Dermis blood vessel endothelial cell (primary cell): Measurements from ENCODE around the gene FUT3. TPM values are rescaled to one million over a fixed set of nuclear protein-coding genes. Genes with fewer than 3 reads are reported as not detected.
"Not testable (repeated sequence)": the region's sequence is repeated elsewhere in the genome, so short reads cannot be mapped to it uniquely, and the experiment has no call there.

Source experiments
- DNase-seq: peaks from one replicate; pipeline ENCODE4 v3.0.0; 2010
- total RNA-seq: library from RNA; depleted of rRNA; stranded (reverse); fragments of >200 nt; gene quantifications from 2 replicates; pipeline ENCODE4 v1.2.3, GENCODE V29; 2014

The FUT3 gene
- total RNA-seq, 1 donor from 2014 or later, result not detected

DNA sequence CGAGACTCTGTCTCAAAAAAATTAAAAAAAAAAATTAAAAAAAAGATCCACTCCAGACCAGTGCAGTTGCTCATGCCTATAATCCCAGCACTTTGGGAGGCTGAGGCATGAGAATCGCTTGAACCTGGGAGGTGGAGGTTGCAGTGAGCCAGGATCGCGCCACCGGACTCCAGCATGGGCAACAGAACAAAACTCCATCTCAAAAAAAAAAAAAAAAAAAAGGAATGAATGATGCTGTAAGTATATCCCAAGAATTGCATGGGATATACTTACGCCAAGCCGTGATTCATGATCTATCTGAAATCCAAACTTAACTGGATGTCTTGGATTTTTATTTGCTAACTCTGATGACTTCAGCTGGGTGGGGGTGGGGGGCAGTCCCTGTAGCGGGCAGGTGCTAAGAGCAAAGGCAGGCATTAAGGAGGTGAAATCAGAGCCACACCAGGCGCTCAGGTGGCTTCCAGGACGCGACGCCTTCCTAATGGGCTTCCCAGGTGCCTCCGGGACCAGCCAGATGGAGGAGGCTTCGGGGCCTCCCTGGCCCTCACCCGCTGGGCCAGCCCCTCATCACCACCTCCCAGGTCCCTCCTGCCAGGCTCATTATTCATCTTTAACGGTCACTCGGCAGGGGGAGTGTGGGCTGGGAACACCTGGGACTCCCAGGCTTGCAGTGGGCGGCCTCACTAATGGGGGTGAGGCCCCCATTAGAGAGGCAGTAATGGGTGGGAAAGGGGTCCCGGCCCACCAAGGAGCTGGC, 30.5 kb upstream of the FUT3 start:
- DNase-seq, result no peak

DNA sequence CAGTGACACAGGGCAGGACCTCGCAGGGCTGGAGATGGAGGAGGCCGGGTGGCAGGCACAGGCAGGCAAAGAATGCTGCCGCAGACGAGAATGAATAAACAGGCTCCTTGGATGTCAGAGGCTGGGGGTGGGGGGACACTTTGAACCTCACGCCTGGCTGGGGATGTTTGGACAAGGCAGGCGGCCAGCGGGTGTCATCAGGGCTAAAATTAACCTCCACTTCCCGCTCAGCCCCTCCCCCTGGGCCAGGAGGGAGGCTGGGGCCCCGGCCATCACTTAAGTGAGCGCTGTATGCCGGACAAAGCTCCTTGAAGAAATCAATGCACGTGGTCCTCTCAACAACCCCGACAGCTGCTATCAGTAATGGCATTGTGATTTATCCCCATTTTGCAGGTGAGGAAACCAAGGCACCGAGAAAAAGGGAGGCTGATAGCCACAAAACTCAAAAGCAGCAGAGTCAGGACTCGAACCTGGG, 29.4 kb upstream of the FUT3 start:
- no peak for DNase-seq

DNA sequence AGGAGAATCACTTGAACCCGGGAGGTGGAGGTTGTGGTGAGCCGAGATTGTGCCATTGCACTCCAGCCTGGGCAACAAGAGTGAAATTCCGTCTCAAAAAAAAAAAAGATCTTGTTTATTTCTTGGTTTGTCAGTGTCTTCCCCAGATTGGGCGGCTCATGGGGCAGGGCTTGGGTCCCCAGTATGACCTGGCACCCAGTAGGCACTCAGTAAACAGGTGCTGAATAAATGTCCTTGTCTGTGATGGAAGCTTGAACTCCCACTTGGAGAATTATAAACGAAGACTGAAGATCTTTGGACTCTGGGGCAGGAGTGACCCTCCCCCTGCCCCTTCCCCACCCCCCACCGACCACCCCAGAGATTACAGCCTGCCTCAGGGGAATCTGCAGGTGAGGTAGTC, 28.9 kb upstream of the FUT3 start:
- DNase-seq, result no peak

DNA sequence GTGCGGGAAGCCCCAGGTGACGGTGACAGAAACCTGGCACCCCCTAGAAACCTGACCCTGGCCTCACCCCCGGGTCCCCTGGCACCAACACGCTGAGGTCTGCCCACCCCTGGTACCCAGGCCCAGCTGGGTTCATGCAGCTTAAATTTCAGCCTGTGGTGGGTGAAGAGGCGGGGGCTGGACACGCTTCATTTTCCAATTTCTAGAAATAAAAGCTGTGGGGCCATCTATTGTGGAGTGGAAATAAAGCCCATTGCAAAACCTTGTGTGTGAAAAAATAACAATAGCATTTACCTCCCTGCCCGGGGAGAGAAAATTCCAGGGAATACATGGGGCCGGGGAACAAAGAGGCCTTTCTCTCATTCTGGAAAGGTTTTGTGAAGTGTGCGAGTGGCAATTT, 26.6 kb upstream of the FUT3 start:
- no peak for DNase-seq

DNA sequence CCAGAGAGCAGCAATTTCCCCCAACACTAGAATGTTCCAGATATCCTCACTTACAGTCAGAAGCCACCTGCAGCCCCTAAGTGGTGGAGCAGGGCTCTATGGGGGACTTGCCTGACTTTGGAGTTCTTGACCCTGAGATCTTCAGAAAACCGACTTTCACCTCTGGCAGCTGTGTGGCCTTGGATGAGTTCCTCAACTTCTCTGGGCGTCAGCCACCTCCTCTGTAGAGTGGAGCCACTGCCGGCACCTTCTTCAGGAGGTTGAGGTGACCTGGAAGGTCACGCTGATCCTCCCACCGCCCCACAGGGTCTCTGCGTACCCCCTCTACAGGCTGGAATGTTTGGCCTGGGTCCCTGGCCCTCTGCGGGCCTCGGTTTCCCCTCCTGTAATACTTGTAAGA, 26.2 kb upstream of the FUT3 start:
- DNase-seq, result no peak

DNA sequence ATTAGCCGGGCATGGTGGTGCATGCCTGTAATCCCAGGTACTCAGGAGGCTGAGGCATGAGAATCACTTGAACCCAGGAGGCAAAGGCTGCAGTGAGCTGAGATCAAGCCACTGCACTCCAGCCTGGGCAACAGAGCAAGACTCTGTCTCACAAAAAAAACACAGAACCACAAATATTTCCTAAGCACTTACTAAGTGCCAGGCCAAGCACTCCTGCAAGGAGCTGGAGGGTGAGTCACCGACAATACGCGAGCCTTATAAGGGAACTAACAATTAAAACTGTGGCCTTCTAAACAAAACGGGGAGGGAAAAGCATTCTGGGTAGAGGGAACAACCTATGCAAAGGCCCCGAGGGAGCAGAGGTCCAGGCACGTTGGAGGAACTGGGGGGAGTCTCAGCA, 23.2 kb upstream of the FUT3 start:
- DNase-seq, result not testable (repeated sequence)

DNA sequence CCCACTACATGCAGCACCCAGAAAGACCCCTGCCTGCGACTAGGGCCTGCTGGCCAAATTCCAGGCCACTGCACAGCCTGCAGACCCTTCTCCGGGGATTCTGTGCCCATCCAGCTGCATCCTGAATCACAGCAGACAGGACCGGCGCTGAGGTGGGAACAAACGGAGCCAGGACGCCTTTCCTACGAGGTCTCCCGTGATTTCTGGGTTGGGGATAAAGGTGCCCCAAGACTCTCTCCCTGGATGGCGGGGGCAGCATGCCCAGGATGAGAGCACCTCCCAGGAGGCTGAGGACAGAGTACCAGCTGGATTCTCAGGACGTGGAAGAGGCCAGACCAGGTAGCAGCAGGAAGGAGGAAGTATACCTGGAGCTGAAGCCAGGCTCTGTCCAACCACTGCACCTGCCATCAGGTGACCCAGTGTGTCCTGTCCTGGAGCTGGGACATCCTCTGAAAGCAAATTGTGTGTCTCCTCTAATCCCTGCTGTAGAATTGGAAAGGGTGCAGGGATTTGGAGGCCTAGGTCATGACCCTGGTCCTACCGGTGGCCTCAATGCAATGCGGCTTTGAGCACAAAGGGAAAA, 22.5 kb upstream of the FUT3 start:
- no peak for DNase-seq

DNA sequence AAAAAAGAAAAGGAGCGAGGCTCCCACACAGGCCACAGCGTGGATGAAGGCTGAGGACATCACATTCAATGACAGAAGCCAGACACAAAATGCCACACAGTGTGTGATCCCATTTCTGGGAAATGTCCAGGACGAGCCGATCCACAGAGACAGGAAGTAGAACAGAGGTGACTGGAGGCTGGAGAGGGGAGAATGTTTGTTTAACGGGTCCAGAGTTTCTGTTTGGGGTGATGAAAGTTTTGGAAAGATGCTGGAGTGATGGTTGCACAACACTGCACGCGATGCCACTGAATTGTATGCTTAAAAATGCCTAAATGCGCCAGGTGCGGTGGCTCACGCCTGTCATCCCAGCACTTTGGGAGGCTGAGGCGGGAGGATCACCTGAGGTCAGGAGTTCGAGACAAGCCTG, 19.7 kb upstream of the FUT3 start:
- DNase-seq, result no peak

DNA sequence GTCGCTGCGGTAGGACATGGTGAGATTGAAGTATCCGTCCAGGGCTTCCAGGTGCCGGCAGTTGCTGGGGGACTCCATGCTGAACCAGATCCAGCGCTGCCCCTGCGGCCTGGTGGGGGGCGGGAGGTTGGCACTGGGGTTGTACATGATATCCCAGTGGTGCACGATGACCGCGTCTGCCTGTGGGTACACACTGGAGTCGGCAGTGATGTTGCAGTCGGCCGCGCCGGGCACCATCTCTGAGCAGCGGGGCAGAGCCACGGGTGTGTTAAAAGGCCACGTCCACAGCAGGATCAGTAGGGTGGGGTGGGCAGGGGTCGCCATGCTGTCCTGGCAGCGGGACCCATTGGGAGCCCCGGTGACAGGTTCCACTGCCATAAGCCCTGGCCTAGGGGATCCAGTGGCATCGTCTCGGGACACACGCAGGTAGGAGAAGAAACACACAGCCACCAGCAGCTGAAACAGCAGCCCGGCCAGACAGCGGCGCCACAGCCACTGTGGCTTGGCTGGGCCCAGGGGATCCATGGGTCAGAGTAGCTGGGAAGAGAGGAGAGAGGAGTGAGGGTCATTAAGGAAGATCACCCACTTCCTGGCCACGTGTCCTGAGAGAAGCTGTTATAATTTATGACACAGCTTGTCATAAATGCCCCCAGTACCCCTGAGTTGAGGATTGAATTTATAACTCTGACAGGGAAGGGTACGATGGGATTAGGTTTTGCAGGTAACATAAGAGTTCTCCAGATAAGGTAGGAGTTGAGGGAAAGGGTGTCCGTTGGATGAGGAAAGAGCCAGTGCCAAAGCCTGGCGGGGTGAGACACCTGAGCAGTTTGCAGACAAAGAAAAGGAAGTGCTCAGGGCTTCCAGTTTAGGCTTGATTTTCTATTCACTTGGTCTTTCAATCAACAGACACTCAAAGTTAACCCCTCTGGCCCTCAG, 16.2 kb upstream of the FUT3 start:
- DNase-seq, result no peak

DNA sequence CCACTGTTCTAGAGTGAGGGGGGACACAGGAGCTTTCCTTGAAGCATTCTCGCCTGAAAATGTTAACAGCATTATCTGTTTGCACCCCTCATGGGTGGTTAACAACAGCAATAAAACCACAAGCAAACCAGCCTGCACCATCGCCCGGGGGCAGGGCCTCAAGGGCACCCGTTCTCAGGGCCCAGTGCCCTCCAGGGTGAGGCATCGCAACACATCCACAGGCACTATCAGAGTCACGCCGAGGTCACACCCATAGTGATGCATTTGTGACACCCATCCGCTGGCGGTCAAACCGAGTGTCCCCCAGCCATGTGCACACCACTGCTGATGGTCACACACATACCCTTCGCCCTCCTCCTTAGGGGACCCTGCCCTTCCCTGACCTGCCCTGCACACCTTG, 14.5 kb upstream of the FUT3 start:
- no peak for DNase-seq

DNA sequence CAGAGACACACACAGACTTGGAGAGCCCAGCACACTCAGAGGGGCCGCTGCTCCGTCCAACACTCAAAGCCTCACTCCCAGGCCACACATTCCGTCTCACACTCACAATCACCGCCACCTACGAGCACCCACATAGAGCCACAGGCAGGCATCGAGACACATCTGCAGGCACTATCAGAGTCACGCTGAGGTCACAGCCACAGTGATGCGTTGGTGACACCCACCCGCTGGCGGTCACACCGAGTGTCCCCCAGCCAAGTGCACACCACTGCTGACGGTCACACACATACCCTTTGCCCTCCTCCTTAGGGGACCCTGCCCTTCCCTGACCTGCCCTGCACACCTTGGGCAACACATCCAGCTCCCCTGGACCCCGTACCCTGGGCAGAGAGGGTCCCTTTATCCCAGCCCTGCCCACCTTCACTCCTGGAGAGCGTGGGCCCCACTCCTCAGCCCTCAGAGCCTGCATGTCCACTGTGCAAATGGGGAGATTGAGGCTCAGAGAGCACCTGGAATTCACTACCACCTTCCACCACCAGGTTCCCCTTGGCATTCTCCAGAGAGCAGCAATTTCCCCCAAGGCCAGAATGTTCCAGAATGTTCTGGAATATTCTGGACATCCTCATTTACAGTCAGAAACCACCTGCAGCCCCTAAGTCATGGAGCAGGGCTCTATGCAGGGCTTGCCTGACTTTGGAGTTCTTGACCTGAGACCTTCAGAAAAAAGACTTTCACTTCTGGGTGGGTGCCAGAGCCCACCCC, 13.7 kb upstream of the FUT3 start:
- DNase-seq, result no peak

DNA sequence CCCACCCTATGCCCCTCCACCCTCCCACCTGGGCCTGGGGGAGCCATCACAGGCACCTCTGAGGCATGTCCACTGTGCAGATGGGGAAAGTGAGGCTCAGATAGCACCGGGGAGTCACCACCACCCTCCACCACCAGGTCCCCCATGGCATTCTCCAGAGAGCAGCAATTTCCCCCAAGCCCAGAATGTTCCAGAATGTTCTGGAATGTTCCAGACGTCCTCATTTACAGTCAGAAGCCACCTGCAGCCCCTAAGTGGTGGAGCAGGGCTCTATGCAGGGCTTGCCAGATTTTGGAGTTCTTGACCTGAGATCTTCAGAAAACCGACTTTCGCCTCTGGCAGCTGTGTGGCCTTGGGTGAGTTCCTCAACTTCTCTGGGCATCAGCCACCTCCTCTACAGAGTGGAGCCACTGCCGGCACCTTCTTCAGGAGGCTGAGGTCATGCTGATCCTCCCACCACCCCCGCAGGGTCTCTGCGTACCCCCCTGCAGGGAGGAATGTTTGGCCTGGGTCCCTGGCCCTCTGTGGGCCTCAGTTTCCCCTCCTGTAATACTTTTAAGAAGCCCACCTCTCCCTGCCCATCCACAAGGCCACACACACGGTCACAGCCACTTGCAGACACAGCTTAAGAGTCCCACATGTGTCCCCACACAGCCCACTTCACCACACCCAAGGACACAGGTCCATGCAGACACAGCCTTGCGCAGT, 12.9 kb upstream of the FUT3 start:
- DNase-seq, result no peak

DNA sequence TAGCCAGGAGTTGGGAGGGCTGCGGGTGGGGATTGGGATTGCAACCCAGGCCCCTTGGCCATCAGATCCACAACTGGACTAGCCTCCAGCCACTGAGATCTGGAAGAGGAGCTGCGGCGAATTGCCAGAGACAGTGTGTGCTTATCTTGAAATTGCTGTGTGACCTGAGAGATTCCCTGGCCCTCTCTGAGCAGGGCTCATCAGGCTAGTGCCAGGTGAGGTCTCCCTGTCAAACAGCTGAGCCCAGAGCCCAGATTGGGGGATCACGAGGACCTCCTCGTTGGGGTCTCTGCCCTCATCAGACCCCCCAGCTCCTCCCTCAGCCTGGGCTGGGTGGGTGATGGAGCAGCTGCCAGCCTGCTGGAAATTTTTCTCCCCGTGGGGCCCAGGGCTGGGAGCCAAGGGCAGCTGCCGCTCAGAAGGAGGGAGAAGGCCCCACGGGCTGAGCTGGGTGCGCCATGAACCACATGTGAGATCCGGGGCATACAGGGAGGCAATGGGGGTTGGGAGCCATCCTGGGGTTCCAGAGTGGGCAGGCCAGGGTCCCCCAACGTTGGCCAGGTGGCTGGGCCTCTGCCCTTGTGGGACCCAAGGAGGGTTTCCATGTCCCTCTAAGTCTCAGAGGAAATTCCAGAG, 11.9 kb upstream of the FUT3 start:
- DNase-seq, result no peak

DNA sequence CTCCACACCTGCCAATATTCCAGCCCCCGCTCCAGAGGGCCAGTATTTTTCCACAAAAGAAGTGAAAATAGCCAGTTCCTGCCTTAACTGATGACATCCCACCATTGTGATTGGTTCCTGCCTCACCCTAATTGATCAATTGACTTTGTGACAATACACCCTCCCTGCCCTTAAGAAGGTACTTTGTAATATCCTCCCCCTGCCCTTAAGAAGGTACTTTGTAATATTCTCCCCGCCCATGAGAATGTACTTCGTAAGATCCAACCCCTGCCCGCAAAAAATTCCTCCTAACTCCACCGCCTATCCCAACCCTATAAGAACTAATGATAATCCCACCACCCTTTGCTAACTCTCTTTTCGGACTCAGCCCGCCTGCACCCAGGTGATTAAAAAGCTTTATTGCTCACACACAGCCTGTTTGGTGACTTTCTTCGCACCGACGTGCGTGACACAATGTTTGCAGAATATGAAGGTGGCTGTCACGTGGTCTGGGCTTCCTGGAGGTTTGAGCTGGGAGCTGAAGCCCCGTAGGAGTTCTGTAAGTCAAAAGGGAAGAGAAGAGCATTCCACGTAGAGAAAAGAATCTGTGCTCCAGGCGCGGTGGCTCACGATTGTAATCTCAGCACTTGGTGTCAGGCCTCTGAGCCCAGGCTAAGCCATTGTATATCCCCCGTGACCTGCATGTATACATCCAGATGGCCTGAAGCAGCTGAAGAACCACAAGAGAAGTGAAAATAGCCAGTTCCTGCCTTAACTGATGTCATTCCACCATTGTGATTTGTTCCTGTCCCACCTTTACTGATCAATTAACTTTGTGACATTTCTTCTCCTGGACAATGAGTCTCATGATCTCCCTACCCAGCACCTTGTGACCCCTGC, 6.2 kb upstream of the FUT3 start:
- no peak for DNase-seq

DNA sequence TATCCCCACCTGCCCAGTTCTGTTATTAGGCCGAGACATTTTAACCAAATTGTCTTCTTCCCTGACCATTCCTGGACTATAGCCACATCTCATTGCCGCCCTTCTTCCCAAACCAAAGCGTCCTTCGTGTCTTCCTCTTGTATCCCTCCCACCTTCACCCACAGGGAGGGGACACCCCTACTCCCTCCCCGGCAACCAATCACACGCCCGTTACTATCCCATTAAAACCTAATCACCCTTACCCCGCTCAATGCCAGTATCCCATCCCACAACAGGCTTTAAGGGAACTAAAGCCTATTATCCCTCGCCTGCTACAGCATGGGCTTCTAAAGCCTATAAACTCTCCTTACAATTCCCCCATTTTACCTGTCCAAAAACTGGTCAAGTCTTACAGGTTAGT, 3.9 kb upstream of the FUT3 start:
- not testable (repeated sequence) for DNase-seq

DNA sequence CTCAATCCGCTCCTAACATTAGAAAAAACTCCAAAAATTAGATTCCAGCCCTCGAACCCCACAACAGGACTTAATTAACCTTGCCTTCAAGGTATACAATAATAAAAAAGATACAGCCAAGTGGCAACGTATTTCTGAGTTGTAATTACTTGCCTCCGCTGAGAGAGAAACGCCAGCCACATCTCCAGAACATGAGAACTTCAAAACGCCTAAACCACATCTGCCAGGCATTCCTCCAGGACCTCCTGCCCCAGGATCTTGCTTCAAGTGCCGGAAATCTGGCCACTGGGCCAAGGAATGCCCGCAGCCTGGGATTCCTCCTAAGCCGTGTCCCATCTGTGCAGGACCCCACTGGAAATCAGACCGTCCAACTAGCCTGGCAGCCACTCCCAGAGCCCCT, 2.9 kb upstream of the FUT3 start:
- not testable (repeated sequence) for DNase-seq

DNA sequence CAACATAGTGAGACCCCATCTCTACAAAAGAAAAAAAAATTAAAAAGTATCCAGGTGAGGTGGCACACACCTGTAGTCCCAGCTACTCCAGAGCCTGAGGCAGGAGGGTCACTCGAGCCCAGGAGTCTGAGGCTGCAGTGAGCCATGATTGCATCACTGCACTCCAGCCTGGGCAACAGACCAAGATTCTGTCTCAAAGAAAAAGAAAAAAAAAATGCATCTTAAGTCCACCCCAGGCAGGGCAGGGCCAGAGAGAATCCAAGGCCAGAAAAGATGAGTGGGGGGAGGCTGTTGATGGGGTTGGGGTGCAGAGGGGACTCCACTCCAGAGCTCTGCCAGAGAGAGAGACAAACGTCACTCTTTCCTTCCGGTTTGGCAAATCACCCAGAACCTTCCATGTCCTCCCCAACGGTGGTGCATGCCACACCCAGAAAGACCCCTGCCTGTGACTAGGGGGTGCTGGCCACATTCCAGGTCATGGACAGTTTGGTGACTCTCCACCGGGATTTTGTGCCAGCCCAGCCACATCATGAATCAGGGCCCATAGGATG, 431 bp downstream of the FUT3 start:
- no peak for DNase-seq

DNA sequence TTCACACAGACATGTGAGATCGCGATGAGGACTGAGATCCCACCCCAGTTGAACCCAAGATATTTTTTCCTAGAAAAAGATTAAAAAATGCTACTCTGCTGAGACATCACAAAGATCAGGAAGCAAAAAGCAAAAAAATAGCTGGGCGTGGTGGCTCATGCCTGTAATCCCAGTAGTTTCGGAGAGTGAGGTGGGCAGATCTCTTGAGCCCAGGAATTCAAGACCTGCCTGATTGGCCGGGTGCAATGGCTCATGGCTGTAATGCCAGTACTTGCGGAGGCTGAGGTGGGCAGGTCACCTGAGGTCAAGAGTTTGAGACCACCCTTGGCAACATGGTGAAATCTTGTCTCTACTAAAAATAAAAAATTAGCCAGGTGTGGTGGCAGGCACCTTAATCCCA, 1.1 kb downstream of the FUT3 start:
- DNase-seq, result no peak

DNA sequence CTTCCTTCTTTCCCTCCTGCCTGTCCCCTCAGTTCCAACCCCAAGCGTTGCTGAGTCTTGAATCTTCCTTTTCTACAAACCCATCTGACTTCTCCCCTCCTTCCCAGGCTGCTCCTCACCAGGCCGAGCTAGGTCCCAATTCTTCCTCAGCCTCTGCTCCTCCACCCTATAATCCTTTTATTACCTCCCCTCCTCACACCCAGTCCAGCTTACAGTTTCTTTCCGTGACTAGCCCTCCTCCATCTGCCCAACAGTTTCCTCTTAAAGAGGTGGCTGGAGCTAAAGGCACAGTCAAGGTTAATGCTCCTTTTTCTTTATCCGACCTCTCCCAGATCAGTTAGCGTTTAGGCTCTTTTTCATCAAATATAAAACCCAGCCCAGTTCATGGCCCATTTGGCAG, 2.6 kb downstream of the FUT3 start:
- DNase-seq, result not testable (repeated sequence)

DNA sequence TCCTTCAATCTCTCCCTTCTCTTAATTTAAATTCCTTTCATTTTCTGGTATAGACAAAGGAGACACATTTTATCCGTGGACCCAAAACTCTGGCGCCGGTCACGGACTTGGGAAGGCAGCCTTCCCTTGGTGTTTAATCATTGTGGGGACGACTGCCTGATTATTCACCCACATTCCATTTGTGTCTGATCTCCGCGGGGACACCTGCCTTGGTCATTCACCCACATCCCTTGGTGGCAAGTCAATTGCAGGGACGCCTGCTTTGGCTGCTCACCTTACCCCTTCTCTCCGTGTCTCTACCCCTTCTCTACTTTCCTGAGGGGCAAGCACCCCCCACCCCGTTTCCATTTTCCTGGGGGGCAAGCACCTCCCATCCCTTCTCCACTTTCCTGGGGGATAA, 3.4 kb downstream of the FUT3 start:
- not testable (repeated sequence) for DNase-seq
